Fibroblast of gingiva (primary cell): ENCODE data around the gene DPP10.

ENCODE experiments used
- DNase-seq: peaks from one replicate; pipeline ENCODE4 v3.0.0-alpha.2; 2011; ENCODE audit warnings: low read depth

The DPP10 gene

GRCh38 chr2:114609203-114609602, 166.8 kb downstream of the DPP10 start:
- no peak for DNase-seq

GRCh38 chr2:114609801-114610200, 167.4 kb downstream of the DPP10 start:
- no peak for DNase-seq

- DNase-seq: no peak
These were observed 168.2 kb downstream of the DPP10 start for GRCh38 chr2:114610677-114611076.

DNA sequence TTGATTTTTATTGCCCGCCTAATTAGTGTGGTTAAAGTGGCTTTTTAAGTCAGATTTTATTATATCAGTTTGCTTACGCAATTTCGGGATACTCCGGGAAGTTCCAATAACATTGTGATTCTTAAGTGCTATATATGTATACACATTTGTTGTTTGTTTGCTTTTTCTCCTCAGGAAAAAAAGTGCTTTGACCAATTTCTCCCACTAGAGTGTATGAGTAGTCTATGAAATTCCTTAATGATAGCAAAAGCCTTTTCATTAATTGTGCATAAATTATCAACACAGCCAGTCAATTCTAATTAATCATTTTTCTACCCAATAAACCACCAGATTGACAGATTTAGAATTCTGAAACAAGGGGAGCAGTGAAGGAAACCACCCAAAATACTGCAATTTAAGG, 172.2 kb downstream of the DPP10 start:
- no peak for DNase-seq

DNA sequence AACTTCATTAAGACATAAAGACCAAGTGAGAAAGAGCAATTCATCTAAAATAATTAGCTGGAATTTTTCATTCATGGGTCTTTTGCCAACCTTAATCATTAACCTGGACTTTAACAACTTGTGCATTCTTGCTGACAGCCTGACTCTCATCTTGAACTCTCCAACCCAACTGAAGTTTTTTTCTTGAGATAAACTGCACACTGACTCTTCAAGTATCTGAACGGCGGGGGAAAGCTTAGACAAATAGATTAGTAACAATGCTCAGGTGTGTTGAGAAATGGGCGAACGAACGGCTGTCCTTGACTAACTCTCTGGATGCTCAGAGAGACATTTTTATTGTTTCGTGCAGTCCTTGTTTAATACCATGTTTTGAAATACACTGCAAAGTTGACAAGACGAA, 186.0 kb downstream of the DPP10 start:
- DNase-seq: no peak

- no peak for DNase-seq
These were observed 188.7 kb downstream of the DPP10 start for GRCh38 chr2:114631146-114631545.

GRCh38 chr2:114642166-114642770, 199.8 kb downstream of the DPP10 start:
- no peak for DNase-seq

DNA sequence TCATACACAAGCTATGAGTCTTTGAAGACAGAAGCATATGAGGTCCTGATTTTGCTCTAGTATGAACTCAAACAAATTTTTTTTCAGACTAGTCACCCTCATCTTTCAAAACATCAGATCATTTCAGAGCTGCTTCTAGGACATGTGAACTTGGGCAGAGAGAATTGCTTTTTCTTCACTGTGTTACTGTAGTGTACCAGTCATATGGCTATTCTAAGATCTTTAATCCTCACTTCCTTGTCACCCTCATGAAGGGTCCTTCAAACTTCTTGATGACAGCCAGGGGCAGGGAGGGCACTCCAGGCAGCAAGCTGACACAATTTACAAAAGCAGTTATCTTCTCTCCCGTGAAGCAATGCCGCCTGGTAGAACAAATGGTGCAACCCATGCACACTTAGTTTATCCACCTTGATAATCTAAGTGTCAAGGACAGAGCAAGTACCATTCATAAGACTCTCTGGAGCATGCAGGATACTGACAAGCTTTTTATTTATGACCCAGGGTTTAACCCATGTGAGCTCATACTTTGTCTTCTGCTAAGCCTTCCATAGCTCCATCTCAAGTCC, 200.6 kb downstream of the DPP10 start:
- no peak for DNase-seq

DNA sequence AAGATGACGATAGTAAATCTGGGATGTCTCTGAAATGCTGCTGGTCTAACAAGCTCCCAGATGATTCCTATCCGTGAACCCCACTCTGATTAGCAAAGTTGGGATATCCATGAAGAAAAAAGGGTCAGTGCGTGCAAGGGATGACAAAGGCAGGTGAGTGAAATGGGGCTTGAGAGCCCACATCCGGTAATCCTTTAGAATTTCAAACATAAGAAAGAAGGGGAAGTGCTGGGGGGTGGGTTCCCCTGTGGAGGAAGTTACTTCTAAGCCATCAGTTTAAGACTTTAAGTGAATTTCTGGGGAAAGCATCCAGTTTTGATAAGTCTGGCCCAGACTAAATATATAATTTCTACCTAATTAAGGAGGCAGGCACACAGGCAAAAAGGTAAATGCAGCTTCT, 209.5 kb downstream of the DPP10 start:
- DNase-seq: no peak

GRCh38 chr2:114659880-114660279, 217.4 kb downstream of the DPP10 start:
- no peak for DNase-seq

- no peak for DNase-seq
These were observed 219.8 kb downstream of the DPP10 start for GRCh38 chr2:114661971-114662939.

DNA sequence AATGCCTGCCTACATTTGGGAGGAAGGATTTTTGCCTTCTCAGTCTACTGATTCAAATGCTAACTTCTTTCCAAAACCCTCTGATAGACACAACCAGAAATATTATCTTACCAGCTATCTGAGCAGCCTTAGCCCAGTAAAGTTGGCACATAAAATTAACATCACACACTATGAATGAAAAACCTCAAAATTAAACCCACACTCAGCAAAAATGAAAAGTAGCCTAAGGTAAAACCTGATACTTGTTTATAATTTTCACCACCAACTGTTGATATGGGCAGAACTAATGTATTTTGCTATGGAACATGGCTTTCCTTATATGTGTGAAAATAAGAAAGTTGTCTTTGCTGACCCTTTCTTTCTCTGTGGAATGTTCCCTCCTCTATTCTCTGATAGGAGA, 226.0 kb downstream of the DPP10 start:
- DNase-seq: no peak

DNA sequence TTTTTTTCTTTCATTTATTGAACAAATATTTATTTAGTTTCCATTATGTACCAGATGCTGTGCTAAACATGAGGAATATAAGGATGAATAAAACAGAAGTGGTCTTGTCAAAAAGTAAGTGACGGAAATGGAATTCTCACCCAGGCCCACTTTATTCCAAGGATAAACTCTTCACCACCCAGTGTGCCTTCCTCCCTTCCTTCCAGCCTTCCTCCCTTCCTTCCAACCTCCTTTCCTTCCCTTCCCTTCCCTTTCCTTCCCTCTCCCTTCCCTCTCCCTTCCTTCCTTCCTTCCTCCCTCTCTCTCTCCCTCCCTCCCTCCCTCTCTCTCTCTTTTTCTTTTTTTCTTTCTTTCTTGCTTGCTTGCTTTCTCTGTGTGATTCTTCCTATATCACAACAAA, 240.8 kb downstream of the DPP10 start:
- DNase-seq: no peak

- no peak for DNase-seq
These were observed 242.0 kb downstream of the DPP10 start for GRCh38 chr2:114684403-114684802.

DNA sequence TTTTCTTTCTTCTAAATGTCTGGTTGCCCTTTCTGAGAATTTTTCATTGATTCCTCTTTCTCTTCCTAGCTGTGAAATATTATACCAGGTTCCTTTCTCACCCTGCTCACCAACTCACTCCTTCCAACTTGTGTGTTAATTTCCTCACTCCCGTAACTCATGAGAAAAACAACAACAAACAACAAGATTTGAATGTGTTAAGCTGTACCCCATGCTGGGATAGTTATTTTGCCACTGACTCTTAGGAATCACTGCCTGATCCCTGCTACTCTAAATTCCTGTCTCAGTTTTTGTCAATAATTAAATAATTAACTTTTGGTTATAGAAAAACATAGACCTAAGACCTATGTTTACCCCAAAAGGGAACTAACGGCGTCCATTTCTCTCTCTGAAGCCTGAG, 242.7 kb downstream of the DPP10 start:
- DNase-seq: no peak

GRCh38 chr2:114688241-114688640, 245.8 kb downstream of the DPP10 start:
- DNase-seq: no peak

DNA sequence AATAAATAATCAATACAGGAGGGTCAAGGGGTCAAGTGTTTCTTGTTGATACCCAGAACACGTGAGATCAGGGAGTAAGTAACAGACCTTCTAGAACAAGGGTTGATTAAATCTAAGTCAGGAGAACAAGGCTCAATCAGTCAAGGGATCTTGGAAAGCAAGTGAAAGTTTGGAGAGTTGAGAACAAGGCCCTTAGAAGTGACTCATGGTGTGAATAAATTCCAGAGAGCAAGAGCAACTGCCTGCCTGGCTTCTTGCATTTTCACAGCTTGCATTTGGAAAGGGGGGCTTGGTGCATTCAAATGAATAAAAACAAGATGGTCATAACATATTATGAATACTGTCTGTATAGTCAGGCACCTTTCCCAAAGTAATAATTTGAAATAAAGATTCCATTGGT, 256.1 kb downstream of the DPP10 start:
- no peak for DNase-seq

DNA sequence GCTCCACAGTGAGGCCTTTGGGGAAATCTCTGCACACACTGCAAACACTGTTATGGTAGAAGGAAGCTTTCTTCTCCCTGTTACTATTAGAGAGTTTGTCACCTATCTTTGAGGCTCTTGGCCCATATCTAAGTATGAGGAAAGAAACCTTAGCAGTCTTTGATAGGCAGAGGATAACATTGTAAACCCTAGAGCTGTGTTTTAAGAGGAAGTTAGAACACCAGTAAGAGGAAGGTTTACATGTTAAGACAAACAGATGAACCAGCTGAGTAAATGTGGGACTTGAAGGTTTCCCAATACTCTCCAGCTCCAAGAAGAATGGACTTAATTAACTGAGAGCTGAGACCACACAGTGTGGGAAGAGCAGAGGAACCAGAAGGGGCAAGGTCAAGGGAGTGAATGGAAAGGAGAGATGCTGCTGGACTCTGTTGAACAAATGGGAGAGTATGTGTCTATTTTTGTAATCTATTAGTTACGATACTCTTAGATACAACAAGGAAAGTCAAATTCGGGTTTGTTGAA, 257.0 kb downstream of the DPP10 start:
- DNase-seq: no peak

GRCh38 chr2:114700440-114700839, 258.0 kb downstream of the DPP10 start:
- no peak for DNase-seq

- DNase-seq: no peak
These were observed 267.8 kb downstream of the DPP10 start for GRCh38 chr2:114709936-114710850.

GRCh38 chr2:114714313-114714712, 271.9 kb downstream of the DPP10 start:
- DNase-seq: no peak

- no peak for DNase-seq
These were observed 274.6 kb downstream of the DPP10 start for GRCh38 chr2:114717049-114717448.
